Thoracic aorta (tissue), 2 donors: Measurements from ENCODE around the gene SLIRP. TPM values are rescaled to one million over a fixed set of nuclear protein-coding genes. Genes with fewer than 3 reads are reported as not detected.

Source experiments
- ATAC-seq: fragments of 150-250 bp; one replicate; pipeline ENCODE4 v1.8.0; 2017; ENCODE audit warnings: low read depth; ENCODE audit not compliant: insufficient number of reproducible peaks, low FRiP score
- DNase-seq: peaks from one replicate; pipeline ENCODE4 v3.0.0-alpha.2; 2020; ENCODE audit warnings: low spot score
- H3K27ac ChIP-seq, 2 donors: fragments of 200-600 bp; sonication (generic); 1 replicate in 1 of 2; 2 replicates in 1 of 2; pipeline ENCODE4 v1.5.1; 2016; ENCODE audit warnings: mild to moderate bottlenecking in 2 of 2, moderate library complexity in 2 of 2
- H3K27me3 ChIP-seq: fragments of 200-600 bp; sonication (generic); replicated peaks from 2 replicates; pipeline ENCODE4 v1.6.0; 2016; ENCODE audit warnings: mild to moderate bottlenecking; ENCODE audit not compliant: insufficient read depth
- H3K36me3 ChIP-seq: fragments of 200-600 bp; sonication (generic); one replicate; pipeline ENCODE4 v1.5.1; 2016
- H3K4me1 ChIP-seq, 2 donors: fragments of 200-600 bp; sonication (generic); 1 replicate in 1 of 2; 2 replicates in 1 of 2; pipeline versions ENCODE4 v1.5.1 to v1.6.0; 2016; ENCODE audit warnings: low read depth in 2 of 2, mild to moderate bottlenecking in 1 of 2; ENCODE audit not compliant: control insufficient read depth in 1 of 2
- H3K4me3 ChIP-seq: fragments of 200-600 bp; sonication (generic); 2 replicates; pipeline ENCODE4 v1.5.1; 2016; ENCODE audit warnings: mild to moderate bottlenecking
- H3K9me3 ChIP-seq: fragments of 200-600 bp; sonication (generic); 2 replicates; pipeline ENCODE4 v1.5.1; 2016
- total RNA-seq, 2 donors: library from RNA; depleted of rRNA; stranded (reverse); fragments of >200 nt; gene quantifications; one replicate each; pipeline versions ENCODE4 v1.1.0 to v1.2.3, GENCODE V29; 2016
- TF ChIP-seq, protein P1 (sequence below): fragments of 200-600 bp; sonication (generic); IDR thresholded peaks from one replicate; pipeline ENCODE4 v1.5.1; 2019; ENCODE audit warnings: antibody characterized with exemption

SLIRP gene
- total RNA-seq, 2 donors from 2014 or later: 260 to 347 TPM

DNA sequence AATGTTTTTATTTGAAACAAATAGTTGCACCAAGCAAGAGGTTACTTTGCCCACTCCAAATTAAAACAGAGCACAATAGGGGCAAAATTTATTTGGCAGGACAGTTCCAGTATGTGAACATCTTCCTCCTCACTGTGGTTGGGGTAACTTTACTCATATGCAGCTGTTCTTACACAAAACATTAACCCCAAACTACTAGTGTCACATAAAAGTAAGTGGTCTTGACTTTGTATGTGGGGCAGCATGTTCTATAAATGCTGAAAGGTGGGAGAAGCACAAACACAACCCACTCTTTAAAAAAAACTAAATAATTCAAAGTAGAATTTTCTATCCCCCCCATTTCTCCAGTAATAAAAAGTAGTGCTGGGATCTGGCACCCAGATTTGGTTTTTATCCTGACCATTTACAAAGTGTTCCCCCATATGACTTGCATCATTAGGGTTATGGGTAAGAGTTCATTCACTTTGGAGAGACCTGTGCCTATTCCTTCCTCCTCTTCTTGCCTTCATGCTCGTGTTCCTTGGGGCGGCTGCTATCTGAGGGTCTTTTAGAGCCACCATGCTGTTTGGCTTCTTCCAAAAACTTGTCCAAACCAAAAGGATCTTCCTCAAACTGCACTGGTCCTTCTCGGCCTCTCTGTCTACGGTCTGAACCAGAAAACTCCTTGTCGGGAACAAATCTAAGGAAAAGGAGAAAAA, 9.9 kb downstream of the SLIRP start:
- Histone ChIP-seq H3K27me3 (no peaks in the 10 kb centered on the region), H3K4me3 (no peak overlapping the region), H3K27ac (no peak overlapping the region), H3K4me1 (no peaks in the 10 kb centered on the region), H3K9me3 (no peaks in the 10 kb centered on the region), H3K36me3 (peaks cover 42% of the 10 kb centered on the region)
- no peak for DNase-seq
- TF ChIP-seq, protein P1, sequence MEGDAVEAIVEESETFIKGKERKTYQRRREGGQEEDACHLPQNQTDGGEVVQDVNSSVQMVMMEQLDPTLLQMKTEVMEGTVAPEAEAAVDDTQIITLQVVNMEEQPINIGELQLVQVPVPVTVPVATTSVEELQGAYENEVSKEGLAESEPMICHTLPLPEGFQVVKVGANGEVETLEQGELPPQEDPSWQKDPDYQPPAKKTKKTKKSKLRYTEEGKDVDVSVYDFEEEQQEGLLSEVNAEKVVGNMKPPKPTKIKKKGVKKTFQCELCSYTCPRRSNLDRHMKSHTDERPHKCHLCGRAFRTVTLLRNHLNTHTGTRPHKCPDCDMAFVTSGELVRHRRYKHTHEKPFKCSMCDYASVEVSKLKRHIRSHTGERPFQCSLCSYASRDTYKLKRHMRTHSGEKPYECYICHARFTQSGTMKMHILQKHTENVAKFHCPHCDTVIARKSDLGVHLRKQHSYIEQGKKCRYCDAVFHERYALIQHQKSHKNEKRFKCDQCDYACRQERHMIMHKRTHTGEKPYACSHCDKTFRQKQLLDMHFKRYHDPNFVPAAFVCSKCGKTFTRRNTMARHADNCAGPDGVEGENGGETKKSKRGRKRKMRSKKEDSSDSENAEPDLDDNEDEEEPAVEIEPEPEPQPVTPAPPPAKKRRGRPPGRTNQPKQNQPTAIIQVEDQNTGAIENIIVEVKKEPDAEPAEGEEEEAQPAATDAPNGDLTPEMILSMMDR: no peak
- no peak for ATAC-seq

DNA sequence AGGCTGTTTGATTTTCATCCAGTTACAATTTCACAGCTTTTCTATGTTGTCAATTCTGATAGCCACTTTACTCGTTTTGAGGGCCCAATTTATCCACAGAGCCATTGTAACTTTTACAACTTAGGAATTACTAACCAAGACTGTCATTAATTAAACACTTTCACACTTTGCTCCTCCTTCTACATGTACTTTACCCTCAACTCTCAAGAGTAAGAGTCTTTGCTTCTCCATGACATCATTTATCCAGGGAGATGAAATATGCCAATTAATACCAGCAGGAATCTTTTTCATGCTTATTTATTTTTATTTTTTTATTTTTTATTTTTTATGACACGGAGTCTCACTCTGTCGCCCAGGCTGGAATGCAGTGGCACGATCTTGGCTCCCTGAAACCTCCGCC, 13.5 kb downstream of the SLIRP start:
- H3K9me3 ChIP-seq: no peaks in the 10 kb centered on the region
- DNase-seq (no peak), ATAC-seq (no peak)
- H3K4me3 ChIP-seq: no peak overlapping the region
- H3K36me3 ChIP-seq: peaks cover 49% of the 10 kb centered on the region
- H3K27me3 ChIP-seq: no peaks in the 10 kb centered on the region
- no peaks in the 10 kb centered on the region for H3K4me1 ChIP-seq
- H3K27ac ChIP-seq: no peak overlapping the region
- TF ChIP-seq, protein P1: no peak

DNA sequence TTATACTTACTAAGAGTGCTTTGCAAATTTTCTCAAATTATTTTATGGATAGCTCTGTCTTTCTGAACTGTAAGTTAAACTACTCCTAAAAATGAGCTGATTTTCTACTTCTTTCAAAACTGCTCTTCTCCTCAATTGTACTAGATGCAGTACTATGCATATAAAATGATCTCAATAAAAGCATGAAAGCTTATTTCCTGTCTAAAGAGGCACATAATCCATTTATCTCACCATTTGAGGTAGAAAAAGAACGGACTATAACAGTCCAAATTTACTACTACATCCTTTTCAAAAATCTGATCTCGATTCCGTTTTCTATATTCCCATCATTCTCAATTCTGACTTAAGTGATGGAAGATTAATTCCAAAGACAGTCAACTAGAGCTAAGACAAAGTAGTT, 14.4 kb downstream of the SLIRP start:
- Histone ChIP-seq H3K27ac (no peak overlapping the region), H3K36me3 (peaks cover 50% of the 10 kb centered on the region), H3K27me3 (no peaks in the 10 kb centered on the region), H3K4me3 (no peak overlapping the region), H3K9me3 (no peaks in the 10 kb centered on the region), H3K4me1 (no peaks in the 10 kb centered on the region)
- DNase-seq: no peak
- ATAC-seq: no peak
- TF ChIP-seq, protein P1: no peak

DNA sequence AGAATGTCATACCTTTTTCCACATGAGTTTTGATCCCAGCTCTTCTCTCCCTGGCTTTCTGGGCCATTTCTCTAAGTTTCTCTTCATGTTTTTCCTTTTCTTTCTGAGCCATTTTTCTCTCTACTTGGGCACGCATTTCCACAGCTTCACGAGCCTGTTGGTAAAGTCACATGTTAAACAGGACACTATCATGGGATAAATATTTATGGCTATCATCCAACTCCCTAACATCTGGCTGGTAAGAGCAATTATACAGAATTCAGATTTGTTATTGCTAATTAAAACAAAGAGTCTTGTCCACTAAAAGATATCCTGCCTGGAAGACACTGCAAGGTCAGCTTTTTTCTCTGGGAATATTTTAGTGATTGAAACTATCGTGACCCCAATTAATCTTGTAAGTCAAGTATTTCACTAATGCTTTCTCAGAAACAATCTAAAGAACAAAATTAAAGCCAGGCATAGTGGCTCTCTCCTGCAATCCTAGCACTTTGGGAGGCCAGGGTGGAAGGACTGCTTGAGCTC, 23.1 kb downstream of the SLIRP start:
- DNase-seq (no peak), ATAC-seq (no peak)
- Histone ChIP-seq H3K9me3 (no peaks in the 10 kb centered on the region), H3K36me3 (peaks cover 87% of the 10 kb centered on the region), H3K27me3 (no peaks in the 10 kb centered on the region), H3K4me3 (no peak overlapping the region), H3K27ac (no peak overlapping the region), H3K4me1 (no peaks in the 10 kb centered on the region)
- TF ChIP-seq, protein P1: no peak

DNA sequence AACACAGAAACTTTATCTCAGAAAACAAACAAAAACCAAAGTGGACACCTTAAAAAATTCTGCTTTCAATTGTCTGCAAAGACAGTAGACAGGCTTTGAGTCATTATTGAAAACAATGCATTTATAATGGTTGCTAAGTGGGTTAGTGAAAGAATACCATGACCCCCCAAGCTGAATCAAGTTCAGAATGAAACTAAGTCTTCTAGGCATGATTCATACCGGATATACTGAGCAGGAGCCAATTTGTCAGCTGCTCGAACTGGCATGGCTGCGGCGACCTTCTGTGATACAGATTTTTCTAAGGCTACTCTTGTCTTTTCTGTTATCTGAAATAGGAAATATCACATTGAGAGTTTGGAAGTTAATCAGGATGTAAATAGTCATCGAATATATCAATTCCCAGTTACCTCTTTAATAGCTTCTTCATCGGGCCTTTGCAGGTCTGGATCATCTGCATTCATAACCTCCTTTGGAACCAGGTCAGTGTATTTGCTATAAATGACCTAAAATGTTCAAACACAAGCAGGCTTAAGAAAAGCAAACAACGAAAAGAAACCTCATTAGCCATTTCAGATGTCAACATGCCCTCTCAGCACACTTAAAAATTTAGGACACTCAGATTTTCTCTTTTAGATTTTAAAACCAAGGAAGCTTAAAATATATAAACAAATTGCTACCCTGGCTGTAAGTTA, 30.8 kb downstream of the SLIRP start:
- DNase-seq: no peak
- no peak for ATAC-seq
- no peak overlapping the region for H3K27ac ChIP-seq
- H3K4me1 ChIP-seq: no peaks in the 10 kb centered on the region
- TF ChIP-seq, protein P1: no peak
- peaks cover 40% of the 10 kb centered on the region for H3K36me3 ChIP-seq
- no peaks in the 10 kb centered on the region for H3K9me3 ChIP-seq
- no peaks in the 10 kb centered on the region for H3K27me3 ChIP-seq
- H3K4me3 ChIP-seq: no peak overlapping the region
